ENCODE measurements around the gene HNRNPF. TPM values are rescaled to one million over a fixed set of nuclear protein-coding genes. Genes with fewer than 3 reads are reported as not detected.
"Not testable (repeated sequence)": the region's sequence is repeated elsewhere in the genome, so short reads cannot be mapped to it uniquely, and the experiment has no call there.

HNRNPF gene
- total RNA-seq, 2 experiments from 2014 or later = 280 to 340 TPM

DNA sequence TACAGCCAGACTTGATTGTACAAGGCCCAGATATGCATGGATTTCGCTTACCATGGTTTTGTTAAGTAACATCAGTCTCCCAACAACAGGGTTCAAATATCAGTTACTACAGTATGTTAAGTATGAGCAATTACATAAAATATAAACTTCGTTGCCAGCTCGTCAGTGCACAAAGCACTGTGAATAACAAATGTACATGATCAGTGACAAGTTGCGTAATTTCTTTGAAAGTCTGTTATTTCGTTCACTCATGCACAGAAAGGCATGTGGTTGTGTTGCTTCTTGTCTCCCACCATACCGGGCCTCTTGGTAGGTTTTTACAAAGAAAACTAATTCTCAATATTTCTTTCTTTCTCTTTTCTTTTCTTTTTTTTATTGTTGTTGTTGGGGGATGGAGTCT lies 15.4 kb upstream of the HNRNPF start:
- DNase-seq (ENCODE audit: low spot score) = no peak
- peaks cover 33% of the 10 kb centered on the region for H3K4me1 ChIP-seq (ENCODE audit: insufficient read depth, low read length, poor library complexity, severe bottlenecking)
- H2AFZ ChIP-seq (ENCODE audit: low read length) = no peak overlapping the region
- no peaks in the 10 kb centered on the region for H3K36me3 ChIP-seq (ENCODE audit: insufficient read depth, low read length)
- POLR2A ChIA-PET = interaction anchor here (0.6 to 0.9 kb wide), 2 partner anchors 13 to 17 kb away, joined by 3 read pairs; no protein-coding TSS in a partner anchor
- no peaks in the 10 kb centered on the region for H4K20me1 ChIP-seq (ENCODE audit: insufficient read depth, low read length)
- H3K79me2 ChIP-seq (ENCODE audit: insufficient read depth, low read depth, low read length) = no peaks in the 10 kb centered on the region
- no peaks in the 10 kb centered on the region for H3K9me2 ChIP-seq (ENCODE audit: insufficient read depth, low read length)
- no TSS peak for BruUV-seq (replicated peaks)
- CTCF ChIA-PET (ENCODE audit: unreplicated experiment) = no interaction called here
- no peaks in the 10 kb centered on the region for H3K9me3 ChIP-seq (ENCODE audit: low read length)
- no peak for TF ChIP-seq EZH2phosphoT487 (IDR thresholded peaks at IDR 0.05; ENCODE audit: borderline replicate concordance, low read depth, low read length)
- no peak overlapping the region for H3K27ac ChIP-seq (ENCODE audit: low read depth, low read length, poor library complexity, severe bottlenecking)
- H3K4me2 ChIP-seq (ENCODE audit: low read length) = no peak overlapping the region
- H3K4me3 ChIP-seq (ENCODE audit: low read depth, low read length, poor library complexity, severe bottlenecking) = no peak overlapping the region
- intact Hi-C loops (cut with micrococcal nuclease; ENCODE audit: unreplicated experiment) = no loop called here

DNA sequence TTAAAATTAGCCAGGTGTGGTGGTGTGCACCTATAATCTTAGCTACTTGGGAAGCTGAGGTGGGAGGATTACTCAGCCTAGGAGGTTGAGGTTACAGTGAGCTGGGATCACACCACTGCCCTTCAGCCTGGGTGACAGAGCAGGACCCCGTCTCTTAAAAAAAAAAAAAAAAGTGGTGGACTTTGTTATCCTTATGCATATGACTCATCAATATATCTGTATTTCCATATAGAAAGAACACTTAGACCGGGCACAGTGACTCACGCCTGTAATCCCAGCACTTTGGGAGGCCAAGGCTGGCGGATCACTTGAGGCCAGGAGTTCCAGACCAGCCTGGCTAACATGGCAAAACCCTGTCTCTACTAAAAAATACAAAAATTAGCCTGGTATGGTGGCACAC lies 13.0 kb upstream of the HNRNPF start:
- H3K4me3 ChIP-seq (ENCODE audit: low read depth, low read length, poor library complexity, severe bottlenecking); BruUV-seq (replicated peaks); intact Hi-C loops (cut with micrococcal nuclease; ENCODE audit: unreplicated experiment); H3K79me2 ChIP-seq (ENCODE audit: insufficient read depth, low read depth, low read length); H4K20me1 ChIP-seq (ENCODE audit: insufficient read depth, low read length); H2AFZ ChIP-seq (ENCODE audit: low read length); CTCF ChIA-PET (ENCODE audit: unreplicated experiment); H3K9me2 ChIP-seq (ENCODE audit: insufficient read depth, low read length); H3K9me3 ChIP-seq (ENCODE audit: low read length); DNase-seq (ENCODE audit: low spot score); H3K27ac ChIP-seq (ENCODE audit: low read depth, low read length, poor library complexity, severe bottlenecking); H3K36me3 ChIP-seq (ENCODE audit: insufficient read depth, low read length): not testable (repeated sequence)
- Histone ChIP-seq H3K4me1 (ENCODE audit: insufficient read depth, low read length, poor library complexity, severe bottlenecking) (peaks cover 49% of the 10 kb centered on the region), H3K4me2 (ENCODE audit: low read length) (peak overlapping the region; percentile 85; the same call in 1 of the 2 replicates)
- POLR2A ChIA-PET = interaction anchor here (0.6 to 1.6 kb wide), 7 partner anchors 12 to 32 kb away, joined by 3 to 5 read pairs (median 3); no protein-coding TSS in a partner anchor

DNA sequence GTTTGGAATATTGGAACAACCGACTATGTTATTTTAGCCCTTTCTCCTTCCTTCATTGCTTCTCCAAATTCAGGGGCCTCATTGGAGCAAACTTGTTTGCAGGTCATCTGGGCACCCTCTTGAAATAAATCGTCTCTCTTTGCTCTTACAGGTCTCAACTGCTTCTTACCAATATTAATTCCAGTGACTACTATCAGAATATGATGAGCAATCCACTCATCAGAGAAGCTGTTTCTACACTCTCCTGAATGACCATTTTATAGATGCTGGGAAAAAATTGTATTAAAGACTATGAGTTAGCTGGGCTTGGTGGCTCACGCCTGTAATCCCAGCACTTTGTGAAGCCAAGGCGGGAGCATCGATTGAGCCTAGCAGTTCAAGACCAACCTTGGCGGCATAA lies 12.5 kb upstream of the HNRNPF start:
- ChIA-PET POLR2A (interaction anchor here (0.6 to 2.3 kb wide), 9 partner anchors 11 to 33 kb away, joined by 3 to 7 read pairs (median 3); no protein-coding TSS in a partner anchor), CTCF (ENCODE audit: unreplicated experiment) (no interaction called here)
- intact Hi-C loops (cut with micrococcal nuclease; ENCODE audit: unreplicated experiment) = no loop called here
- no TSS peak for BruUV-seq (replicated peaks)
- no peaks in the 10 kb centered on the region for H3K79me2 ChIP-seq (ENCODE audit: insufficient read depth, low read depth, low read length)
- no peaks in the 10 kb centered on the region for H3K36me3 ChIP-seq (ENCODE audit: insufficient read depth, low read length)
- H3K27ac ChIP-seq (ENCODE audit: low read depth, low read length, poor library complexity, severe bottlenecking) = peak overlapping the region; percentile 88
- peak overlapping the region; percentile 85 for H3K4me2 ChIP-seq (ENCODE audit: low read length)
- H3K4me1 ChIP-seq (ENCODE audit: insufficient read depth, low read length, poor library complexity, severe bottlenecking) = peaks cover 51% of the 10 kb centered on the region
- H3K4me3 ChIP-seq (ENCODE audit: low read depth, low read length, poor library complexity, severe bottlenecking) = peak overlapping the region; percentile 65
- no peaks in the 10 kb centered on the region for H3K9me3 ChIP-seq (ENCODE audit: low read length)
- H2AFZ ChIP-seq (ENCODE audit: low read length) = no peak overlapping the region
- H3K9me2 ChIP-seq (ENCODE audit: insufficient read depth, low read length) = no peaks in the 10 kb centered on the region
- no peak for DNase-seq (ENCODE audit: low spot score)
- TF ChIP-seq EZH2phosphoT487 (IDR thresholded peaks at IDR 0.05; ENCODE audit: borderline replicate concordance, low read depth, low read length) = no peak
- TF ChIP-seq, protein P1, sequence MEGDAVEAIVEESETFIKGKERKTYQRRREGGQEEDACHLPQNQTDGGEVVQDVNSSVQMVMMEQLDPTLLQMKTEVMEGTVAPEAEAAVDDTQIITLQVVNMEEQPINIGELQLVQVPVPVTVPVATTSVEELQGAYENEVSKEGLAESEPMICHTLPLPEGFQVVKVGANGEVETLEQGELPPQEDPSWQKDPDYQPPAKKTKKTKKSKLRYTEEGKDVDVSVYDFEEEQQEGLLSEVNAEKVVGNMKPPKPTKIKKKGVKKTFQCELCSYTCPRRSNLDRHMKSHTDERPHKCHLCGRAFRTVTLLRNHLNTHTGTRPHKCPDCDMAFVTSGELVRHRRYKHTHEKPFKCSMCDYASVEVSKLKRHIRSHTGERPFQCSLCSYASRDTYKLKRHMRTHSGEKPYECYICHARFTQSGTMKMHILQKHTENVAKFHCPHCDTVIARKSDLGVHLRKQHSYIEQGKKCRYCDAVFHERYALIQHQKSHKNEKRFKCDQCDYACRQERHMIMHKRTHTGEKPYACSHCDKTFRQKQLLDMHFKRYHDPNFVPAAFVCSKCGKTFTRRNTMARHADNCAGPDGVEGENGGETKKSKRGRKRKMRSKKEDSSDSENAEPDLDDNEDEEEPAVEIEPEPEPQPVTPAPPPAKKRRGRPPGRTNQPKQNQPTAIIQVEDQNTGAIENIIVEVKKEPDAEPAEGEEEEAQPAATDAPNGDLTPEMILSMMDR (conservative IDR thresholded peaks at IDR 0.05; ENCODE audit: low read length) = no peak
- H4K20me1 ChIP-seq (ENCODE audit: insufficient read depth, low read length) = no peaks in the 10 kb centered on the region

DNA sequence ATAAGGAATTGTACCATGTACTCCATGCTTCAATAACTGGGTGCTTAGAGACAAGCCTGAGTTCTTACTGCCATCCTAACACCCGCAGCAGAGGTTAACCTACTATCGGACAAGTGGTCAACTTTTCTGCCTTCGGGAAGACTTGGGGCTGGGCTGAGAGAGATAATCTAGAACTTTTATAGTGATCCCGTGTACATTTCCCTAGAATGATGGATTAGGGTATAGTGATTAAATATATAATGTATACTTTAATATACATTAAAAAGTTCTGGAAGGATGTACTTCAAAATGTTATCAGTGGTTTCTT lies 12.2 kb upstream of the HNRNPF start:
- no peak for TF ChIP-seq EZH2phosphoT487 (IDR thresholded peaks at IDR 0.05; ENCODE audit: borderline replicate concordance, low read depth, low read length)
- TF ChIP-seq, protein P1 (conservative IDR thresholded peaks at IDR 0.05; ENCODE audit: low read length) = no peak
- H3K4me3 ChIP-seq (ENCODE audit: low read depth, low read length, poor library complexity, severe bottlenecking) = peak overlapping the region; percentile 65
- H2AFZ ChIP-seq (ENCODE audit: low read length) = peak overlapping the region; percentile 92; the same call in 1 of the 2 replicates
- intact Hi-C loops (cut with micrococcal nuclease; ENCODE audit: unreplicated experiment) = no loop called here
- H3K4me2 ChIP-seq (ENCODE audit: low read length) = peak overlapping the region; percentile 85
- no peaks in the 10 kb centered on the region for H4K20me1 ChIP-seq (ENCODE audit: insufficient read depth, low read length)
- ChIA-PET POLR2A (interaction anchor here (0.8 to 2.3 kb wide), 7 partner anchors 10 to 31 kb away, joined by 3 to 7 read pairs (median 4); no protein-coding TSS in a partner anchor), CTCF (ENCODE audit: unreplicated experiment) (no interaction called here)
- no peak for DNase-seq (ENCODE audit: low spot score)
- no peaks in the 10 kb centered on the region for H3K9me2 ChIP-seq (ENCODE audit: insufficient read depth, low read length)
- peaks cover 53% of the 10 kb centered on the region for H3K4me1 ChIP-seq (ENCODE audit: insufficient read depth, low read length, poor library complexity, severe bottlenecking)
- no peaks in the 10 kb centered on the region for H3K36me3 ChIP-seq (ENCODE audit: insufficient read depth, low read length)
- no peaks in the 10 kb centered on the region for H3K9me3 ChIP-seq (ENCODE audit: low read length)
- no peaks in the 10 kb centered on the region for H3K79me2 ChIP-seq (ENCODE audit: insufficient read depth, low read depth, low read length)
- BruUV-seq (replicated peaks) = TSS peak; percentile 90
- H3K27ac ChIP-seq (ENCODE audit: low read depth, low read length, poor library complexity, severe bottlenecking) = peak overlapping the region; percentile 88
